ENCODE results near the gene FCHO1. TPM values are rescaled to one million over a fixed set of nuclear protein-coding genes. Genes with fewer than 3 reads are reported as not detected.

FCHO1 gene
- total RNA-seq, 4 donors from 2014 or later, result 0.60 to 26.9 (median 3.8) TPM

DNA sequence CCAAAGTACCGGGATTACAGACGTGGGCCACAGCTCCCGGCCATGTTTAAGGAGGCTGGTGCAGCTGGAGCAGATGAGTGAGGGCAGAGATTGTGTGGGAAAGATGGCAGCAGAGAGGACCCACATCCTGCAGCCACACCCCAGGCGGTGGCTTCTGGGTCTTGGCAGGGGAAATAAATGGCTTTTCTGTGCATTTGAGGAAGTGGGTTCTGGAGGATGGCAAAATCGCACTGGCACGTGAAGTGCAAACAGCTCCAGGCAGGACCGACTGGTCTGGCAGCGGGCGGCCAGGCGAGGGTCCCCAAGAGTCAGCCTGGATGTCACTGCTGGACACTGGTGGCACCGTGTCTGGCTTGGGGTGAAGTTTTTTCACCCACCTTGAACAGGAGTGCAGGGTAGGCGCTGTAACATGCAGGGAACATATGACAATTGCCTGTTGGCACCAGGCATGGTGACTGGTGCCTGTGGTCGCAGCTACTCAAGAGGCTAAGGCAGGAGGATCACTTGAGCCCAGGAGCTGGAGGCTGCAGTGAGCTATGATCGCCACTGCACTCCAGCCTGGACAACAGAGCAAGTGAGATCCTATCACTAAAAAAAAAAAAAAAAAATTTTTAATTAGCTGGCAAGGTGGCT is 52.1 kb downstream of the FCHO1 start:
- Histone ChIP-seq H3K4me1 (peaks cover 3 to 18% (median 5%) of the 10 kb centered on the region in 4 donors), H3K27ac (no peak overlapping the region), H3K36me3 (no peaks in the 10 kb centered on the region), H3K27me3 (peaks cover 3% of the 10 kb centered on the region), H3K4me3 (no peak overlapping the region), H3K9me3 (no peaks in the 10 kb centered on the region)
- intact Hi-C loops (cut with DNase I; ENCODE audit: low total_unique reads) (no loop called here), in situ Hi-C loops (cut with MboI; ENCODE audit: low pct_ligation_motif_present in 1 of 4, low pct_unique_long_range_greater_than_20kb in 1 of 4, low sequenced_read_pairs in 3 of 4) (no loop called here)
- WGBS, 2 donors (ENCODE audit: low coverage in 1 of 2), result 60 to 100% methylated on average over 1 to 14 of the region's 14 CpGs
- TF ChIP-seq, protein P1, sequence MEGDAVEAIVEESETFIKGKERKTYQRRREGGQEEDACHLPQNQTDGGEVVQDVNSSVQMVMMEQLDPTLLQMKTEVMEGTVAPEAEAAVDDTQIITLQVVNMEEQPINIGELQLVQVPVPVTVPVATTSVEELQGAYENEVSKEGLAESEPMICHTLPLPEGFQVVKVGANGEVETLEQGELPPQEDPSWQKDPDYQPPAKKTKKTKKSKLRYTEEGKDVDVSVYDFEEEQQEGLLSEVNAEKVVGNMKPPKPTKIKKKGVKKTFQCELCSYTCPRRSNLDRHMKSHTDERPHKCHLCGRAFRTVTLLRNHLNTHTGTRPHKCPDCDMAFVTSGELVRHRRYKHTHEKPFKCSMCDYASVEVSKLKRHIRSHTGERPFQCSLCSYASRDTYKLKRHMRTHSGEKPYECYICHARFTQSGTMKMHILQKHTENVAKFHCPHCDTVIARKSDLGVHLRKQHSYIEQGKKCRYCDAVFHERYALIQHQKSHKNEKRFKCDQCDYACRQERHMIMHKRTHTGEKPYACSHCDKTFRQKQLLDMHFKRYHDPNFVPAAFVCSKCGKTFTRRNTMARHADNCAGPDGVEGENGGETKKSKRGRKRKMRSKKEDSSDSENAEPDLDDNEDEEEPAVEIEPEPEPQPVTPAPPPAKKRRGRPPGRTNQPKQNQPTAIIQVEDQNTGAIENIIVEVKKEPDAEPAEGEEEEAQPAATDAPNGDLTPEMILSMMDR (IDR thresholded peaks at IDR 0.05), result no peak
- no peak for TF ChIP-seq POLR2AphosphoS5 (IDR thresholded peaks at IDR 0.05)
- DNase-seq, result no peak

DNA sequence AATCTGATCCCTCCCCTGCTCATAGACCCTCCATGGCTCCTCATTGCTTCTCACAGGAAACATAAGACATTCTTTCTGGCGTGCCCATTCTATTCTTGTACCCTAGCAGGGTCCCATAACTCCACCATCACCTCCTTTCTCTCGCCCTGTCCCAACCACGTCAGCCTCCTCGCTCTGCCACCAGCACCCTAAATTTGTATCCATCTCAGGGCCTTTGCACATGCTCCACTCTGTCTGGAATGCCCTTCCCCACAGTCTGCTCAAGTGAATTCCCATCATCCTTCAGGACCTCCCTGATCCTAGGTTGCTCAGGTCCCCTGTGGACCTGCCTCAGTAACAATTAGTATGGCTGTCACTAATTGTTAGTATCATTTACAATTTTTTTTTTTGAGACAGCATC is 54.1 kb downstream of the FCHO1 start:
- peaks cover 0 to 9% (median 0%) of the 10 kb centered on the region in 4 donors for H3K4me1 ChIP-seq
- H3K9me3 ChIP-seq, result no peaks in the 10 kb centered on the region
- H3K27me3 ChIP-seq, result no peaks in the 10 kb centered on the region
- peaks cover 0 to 5% (median 0%) of the 10 kb centered on the region in 4 donors for H3K36me3 ChIP-seq
- TF ChIP-seq EP300 (IDR thresholded peaks at IDR 0.05; ENCODE audit: low read depth) (no peak), POLR2AphosphoS5 (IDR thresholded peaks at IDR 0.05) (no peak), POLR2A (IDR thresholded peaks at IDR 0.05) (no peak)
- TF ChIP-seq, protein P1 (IDR thresholded peaks at IDR 0.05), result no peak
- intact Hi-C loops (cut with DNase I; ENCODE audit: low total_unique reads), result no loop called here
- in situ Hi-C loops (cut with MboI; ENCODE audit: low pct_ligation_motif_present in 1 of 4, low pct_unique_long_range_greater_than_20kb in 1 of 4, low sequenced_read_pairs in 3 of 4), result no loop called here
- H3K4me3 ChIP-seq, result no peak overlapping the region
- no peak for DNase-seq
- 83 to 92% methylated on average over 3 to 4 of the region's 4 CpGs for WGBS, 2 donors (ENCODE audit: low coverage in 1 of 2)
- no peak overlapping the region for H3K27ac ChIP-seq

DNA sequence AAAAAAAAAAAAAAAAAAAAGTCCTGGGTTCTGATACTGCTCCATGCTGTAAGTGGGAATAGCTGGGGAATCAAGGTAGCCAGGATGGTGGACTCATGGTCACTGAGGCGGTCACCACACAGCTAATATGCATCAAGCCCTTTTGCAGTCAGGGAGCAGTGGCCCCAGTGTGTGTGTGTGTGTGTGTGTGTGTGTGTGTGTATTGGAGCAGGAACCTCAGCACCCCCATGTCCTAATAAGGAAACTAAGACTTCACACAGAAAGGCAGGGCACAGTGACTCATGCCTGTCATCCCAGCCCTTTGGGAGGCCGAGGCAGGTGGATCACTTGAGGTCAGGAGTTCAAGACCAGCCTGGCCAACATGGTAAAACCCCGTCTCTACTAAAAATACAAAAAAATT is 55.7 kb downstream of the FCHO1 start:
- 53% methylated on average over 3 of the region's 3 CpGs; no CpG with 5 or more reads in 1 of the 2 donors for WGBS, 2 donors (ENCODE audit: low coverage in 1 of 2)
- intact Hi-C loops (cut with DNase I; ENCODE audit: low total_unique reads), result no loop called here
- H3K27ac ChIP-seq, result no peak overlapping the region
- DNase-seq, result no peak
- in situ Hi-C loops (cut with MboI; ENCODE audit: low pct_ligation_motif_present in 1 of 4, low pct_unique_long_range_greater_than_20kb in 1 of 4, low sequenced_read_pairs in 3 of 4), result no loop called here
- peaks cover 0 to 5% (median 0%) of the 10 kb centered on the region in 4 donors for H3K36me3 ChIP-seq
- TF ChIP-seq EP300 (IDR thresholded peaks at IDR 0.05; ENCODE audit: low read depth) (no peak), POLR2AphosphoS5 (IDR thresholded peaks at IDR 0.05) (no peak), POLR2A (IDR thresholded peaks at IDR 0.05) (no peak)
- TF ChIP-seq, protein P1 (IDR thresholded peaks at IDR 0.05), result no peak
- peaks cover 0 to 9% (median 0%) of the 10 kb centered on the region in 4 donors for H3K4me1 ChIP-seq
- no peaks in the 10 kb centered on the region for H3K27me3 ChIP-seq
- H3K4me3 ChIP-seq, result no peak overlapping the region
- H3K9me3 ChIP-seq, result no peaks in the 10 kb centered on the region

DNA sequence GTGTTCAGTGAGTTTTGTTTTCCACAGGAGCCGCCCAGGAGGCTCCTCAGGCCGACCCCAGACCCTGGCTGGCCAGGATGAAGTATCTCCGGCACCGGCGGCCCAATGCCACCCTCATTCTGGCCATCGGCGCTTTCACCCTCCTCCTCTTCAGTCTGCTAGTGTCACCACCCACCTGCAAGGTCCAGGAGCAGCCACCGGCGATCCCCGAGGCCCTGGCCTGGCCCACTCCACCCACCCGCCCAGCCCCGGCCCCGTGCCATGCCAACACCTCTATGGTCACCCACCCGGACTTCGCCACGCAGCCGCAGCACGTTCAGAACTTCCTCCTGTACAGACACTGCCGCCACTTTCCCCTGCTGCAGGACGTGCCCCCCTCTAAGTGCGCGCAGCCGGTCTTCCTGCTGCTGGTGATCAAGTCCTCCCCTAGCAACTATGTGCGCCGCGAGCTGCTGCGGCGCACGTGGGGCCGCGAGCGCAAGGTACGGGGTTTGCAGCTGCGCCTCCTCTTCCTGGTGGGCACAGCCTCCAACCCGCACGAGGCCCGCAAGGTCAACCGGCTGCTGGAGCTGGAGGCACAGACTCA is 56.5 kb downstream of the FCHO1 start:
- Histone ChIP-seq H3K4me1 (peaks cover 0 to 7% (median 0%) of the 10 kb centered on the region in 4 donors), H3K9me3 (no peaks in the 10 kb centered on the region), H3K27ac (no peak overlapping the region), H3K36me3 (peaks cover 0 to 5% (median 0%) of the 10 kb centered on the region in 4 donors), H3K27me3 (no peaks in the 10 kb centered on the region), H3K4me3 (no peak overlapping the region)
- TF ChIP-seq EP300 (IDR thresholded peaks at IDR 0.05; ENCODE audit: low read depth), result no peak
- TF ChIP-seq POLR2AphosphoS5 (IDR thresholded peaks at IDR 0.05), result no peak
- TF ChIP-seq POLR2A (IDR thresholded peaks at IDR 0.05), result no peak
- DNase-seq, result no peak
- in situ Hi-C loops (cut with MboI; ENCODE audit: low pct_ligation_motif_present in 1 of 4, low pct_unique_long_range_greater_than_20kb in 1 of 4, low sequenced_read_pairs in 3 of 4) (no loop called here), intact Hi-C loops (cut with DNase I; ENCODE audit: low total_unique reads) (no loop called here)
- WGBS, 2 donors (ENCODE audit: low coverage in 1 of 2), result 78% methylated on average over 38 of the region's 38 CpGs; no CpG with 5 or more reads in 1 of the 2 donors

All from transverse colon (tissue), 4 donors.